HepG2 (cell line): ENCODE data around the gene ARAP1. TPM values are rescaled to one million over a fixed set of nuclear protein-coding genes. Genes with fewer than 3 reads are reported as not detected.

Source experiments
- CBX5 ChIP-seq: sonication (generic); formaldehyde crosslinking; IDR thresholded peaks from 2 replicates; pipeline ENCODE4 v1.4.0; 2020; ENCODE audit warnings: missing genetic modification reagents, borderline replicate concordance
- DNMT3B ChIP-seq: conservative IDR thresholded peaks from 2 replicates; pipeline ENCODE4 v1.6.1; 2016; ENCODE audit warnings: missing biosample characterization, control low read depth
- FOXJ3 ChIP-seq: sonication (generic); formaldehyde crosslinking; IDR thresholded peaks from 2 replicates; pipeline ENCODE4 v1.4.0; 2020; ENCODE audit warnings: missing genetic modification reagents, mild to moderate bottlenecking, borderline replicate concordance
- RXRA ChIP-seq: sonication (generic); formaldehyde crosslinking; IDR thresholded peaks from 2 replicates; pipeline ENCODE4 v1.5.1; 2020; ENCODE audit warnings: missing genetic modification reagents
- TFDP1 ChIP-seq: IDR thresholded peaks from 2 replicates; pipeline ENCODE4 v1.6.1; 2016; ENCODE audit warnings: missing compliant biosample characterization, missing genetic modification reagents, borderline replicate concordance
- THAP8 ChIP-seq: sonication (generic); formaldehyde crosslinking; IDR thresholded peaks from 2 replicates; pipeline ENCODE4 v1.5.1; 2020; ENCODE audit warnings: missing genetic modification reagents, mild to moderate bottlenecking, borderline replicate concordance
- TRIM24 ChIP-seq: sonication (generic); formaldehyde crosslinking; IDR thresholded peaks from 2 replicates; pipeline ENCODE4 v1.8.0; 2022; ENCODE audit warnings: mild to moderate bottlenecking, missing genetic modification reagents
- WIZ ChIP-seq: sonication (generic); formaldehyde crosslinking; IDR thresholded peaks from 2 replicates; pipeline ENCODE4 v1.5.1; 2020; ENCODE audit warnings: mild to moderate bottlenecking, missing genetic modification reagents
- ZBTB7A ChIP-seq: sonication (generic); formaldehyde crosslinking; IDR thresholded peaks from 2 replicates; pipeline ENCODE4 v1.8.0; 2022; ENCODE audit warnings: mild to moderate bottlenecking, missing genetic modification reagents
- ZNF12 ChIP-seq: sonication (generic); formaldehyde crosslinking; IDR thresholded peaks from 2 replicates; pipeline ENCODE4 v1.5.0; 2020; ENCODE audit warnings: missing genetic modification reagents
- ZNF160 ChIP-seq: sonication (generic); formaldehyde crosslinking; IDR thresholded peaks from 2 replicates; pipeline ENCODE4 v1.8.0; 2022; ENCODE audit warnings: mild to moderate bottlenecking, inconsistent platforms, missing genetic modification reagents
- ZNF224 ChIP-seq: sonication (generic); formaldehyde crosslinking; IDR thresholded peaks from 2 replicates; pipeline ENCODE4 v1.5.0; 2020; ENCODE audit warnings: mild to moderate bottlenecking, missing genetic modification reagents
- ZNF24 ChIP-seq: fragments of 450-650 bp; IDR thresholded peaks from 2 replicates; pipeline ENCODE4 v1.6.1; 2017; ENCODE audit warnings: antibody characterized with exemption, mild to moderate bottlenecking
- ZNF253 ChIP-seq: sonication (generic); formaldehyde crosslinking; IDR thresholded peaks from 2 replicates; pipeline ENCODE4 v1.8.0; 2022; ENCODE audit warnings: mild to moderate bottlenecking, missing genetic modification reagents, borderline replicate concordance
- ZNF318 ChIP-seq: sonication (generic); formaldehyde crosslinking; IDR thresholded peaks from 2 replicates; pipeline ENCODE4 v1.4.0; 2020; ENCODE audit warnings: mild to moderate bottlenecking, missing genetic modification reagents
- ZNF367 ChIP-seq: sonication (generic); formaldehyde crosslinking; IDR thresholded peaks from 2 replicates; pipeline ENCODE4 v1.4.0; 2020; ENCODE audit warnings: missing genetic modification reagents, borderline replicate concordance
- ZNF501 ChIP-seq: sonication (generic); formaldehyde crosslinking; IDR thresholded peaks from 2 replicates; pipeline ENCODE4 v1.5.1; 2020; ENCODE audit warnings: mild to moderate bottlenecking, moderate library complexity, missing genetic modification reagents
- ZNF780A ChIP-seq: sonication (generic); formaldehyde crosslinking; IDR thresholded peaks from 2 replicates; pipeline ENCODE4 v1.8.0; 2022; ENCODE audit warnings: mild to moderate bottlenecking, missing genetic modification reagents, moderate library complexity
- polyA plus RNA-seq, 8 experiments: library from polyadenylated mRNA; depleted of rRNA in 3 of 8; stranded (reverse) in 7 of 8; unstranded in 1 of 8; fragments of >200 nt; fragmentation: Illumina TruSeq in 4 of 8; extraction: Trizol in 4 of 8; gene quantifications; 2 replicates each; pipeline versions ENCODE4 v1.2.1 to v1.2.3, GENCODE V29; 2011 to 2016; ENCODE audit warnings: low read depth in 4 of 8, missing spikeins in 1 of 8, mixed read lengths in 1 of 8; ENCODE audit not compliant: insufficient read depth in 1 of 8
- total RNA-seq, 5 experiments: library from RNA; depleted of rRNA; stranded (reverse); fragments of >200 nt; fragmentation: Illumina TruSeq; extraction: Trizol; gene quantifications; 2 replicates each; pipeline ENCODE4 v1.2.3, GENCODE V29; 2016; ENCODE audit warnings: low read depth in 1 of 5

ARAP1 gene
- total and polyA plus RNA-seq, 2 of the 13 experiments (the other 11 are each of a cell fraction or from before 2014, with no cell fraction given): 43.2 to 55.5 TPM

- TF ChIP-seq FOXJ3 (CRISPR knock-in tag) (no peak), DNMT3B (no peak), ZNF501 (no peak), ZNF367 (CRISPR knock-in tag) (no peak), ZBTB7A (CRISPR knock-in tag) (peak; percentile 40; the same call in 1 of the 2 replicates), ZNF224 (0 out of 2 replicates have a peak, but pooled peaks have one; percentile 43), ZNF318 (CRISPR knock-in tag) (no peak), ZNF24 (no peak), THAP8 (no peak), ZNF780A (CRISPR knock-in tag) (no peak), ZNF253 (CRISPR knock-in tag) (no peak), TFDP1 (CRISPR knock-in tag) (peak; percentile 41; the same call in 1 of the 2 replicates), RXRA (CRISPR knock-in tag) (peak; percentile 68; the same call in 1 of the 2 replicates), TRIM24 (CRISPR knock-in tag) (no peak), ZNF12 (CRISPR knock-in tag) (no peak), ZNF160 (no peak), WIZ (CRISPR knock-in tag) (no peak), CBX5 (no peak)
These were observed 26.6 kb upstream of the ARAP1 start (continued) for GRCh38 chr11:72778535-72779494.
